HG02642 (cell line): ENCODE data around the gene CNPPD1.

Experiments used
- ATAC-seq: cut with Tn5 transposase; IDR thresholded peaks from one replicate; pipeline ENCODE4 v1.9.1; 2021; ENCODE audit warnings: mild to moderate bottlenecking; ENCODE audit not compliant: unreplicated experiment, poor library complexity

CNPPD1 gene

GRCh38 chr2:219165058-219165911 lies 11.4 kb downstream of the CNPPD1 start:
- no peak for ATAC-seq

- no peak for ATAC-seq
These were observed 13.6 kb downstream of the CNPPD1 start for GRCh38 chr2:219163156-219163555.

- ATAC-seq, result no peak
These were observed 15.6 kb downstream of the CNPPD1 start for GRCh38 chr2:219161097-219161496.

- ATAC-seq, result peak; percentile 86
These were observed 16.3 kb downstream of the CNPPD1 start, which contains the start of gene NHEJ1 for GRCh38 chr2:219160186-219161017. Gene NHEJ1, minus strand, starts transcription at chr2:219160815. Its CDS starts 2,453 bp downstream, at chr2:219158362.

DNA sequence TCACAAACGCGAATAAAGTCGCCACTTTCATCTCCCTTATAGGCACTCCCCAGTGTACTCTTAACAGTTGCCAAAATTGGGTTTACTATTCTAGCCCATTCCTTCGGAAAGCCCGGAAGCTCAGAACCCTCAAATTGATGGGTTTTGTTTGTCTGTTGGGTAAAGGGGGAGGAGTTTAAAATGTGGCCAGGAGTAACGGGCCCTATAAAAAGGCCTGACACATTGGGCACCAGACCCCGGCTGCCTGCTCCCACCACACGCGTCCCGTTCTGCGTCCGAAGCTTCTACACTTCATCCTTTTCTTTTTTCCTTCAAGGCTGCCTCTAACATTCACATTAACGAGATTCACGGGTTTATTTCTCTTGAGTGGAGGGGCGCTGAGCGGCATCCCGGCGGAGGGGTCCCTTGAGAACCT lies 16.9 kb downstream of the CNPPD1 start:
- ATAC-seq, result no peak

DNA sequence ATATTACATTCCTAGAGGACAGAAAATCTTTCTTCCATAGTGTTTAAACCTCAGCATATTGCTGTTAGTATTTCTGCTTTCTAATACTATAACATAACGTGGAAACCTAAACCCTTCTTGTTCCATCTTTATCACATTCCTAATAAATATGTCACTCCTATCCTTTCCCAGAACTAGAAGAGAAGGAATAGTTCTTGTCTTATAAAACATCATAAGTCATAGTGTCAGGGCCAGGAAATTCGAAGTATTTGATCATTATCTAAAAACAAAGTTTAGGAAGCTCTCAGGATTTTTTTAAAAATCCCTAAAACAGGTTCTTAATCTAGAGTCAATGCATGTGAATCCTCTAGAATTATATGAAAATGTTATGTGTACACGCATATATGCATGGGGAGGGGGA lies 18.1 kb downstream of the CNPPD1 start:
- ATAC-seq, result no peak

DNA sequence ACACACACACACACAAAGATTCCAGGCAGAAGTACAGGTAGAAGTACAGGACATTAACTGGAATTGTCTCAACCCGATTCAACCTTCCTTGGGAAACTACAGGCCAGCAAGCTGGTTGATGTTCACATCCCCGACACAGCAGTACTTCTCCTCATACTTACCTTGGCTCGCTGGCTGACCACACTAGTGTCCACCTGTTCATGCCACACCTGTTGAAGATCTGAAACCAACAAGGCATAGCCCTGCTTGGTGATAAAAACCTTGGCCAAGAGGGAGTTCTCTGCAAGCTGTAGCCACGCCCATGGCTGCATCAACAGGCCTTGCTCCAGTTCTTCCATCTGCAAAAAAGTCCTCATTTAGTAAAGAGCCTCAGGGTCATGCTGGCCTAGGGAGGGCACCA lies 18.7 kb downstream of the CNPPD1 start:
- no peak for ATAC-seq

DNA sequence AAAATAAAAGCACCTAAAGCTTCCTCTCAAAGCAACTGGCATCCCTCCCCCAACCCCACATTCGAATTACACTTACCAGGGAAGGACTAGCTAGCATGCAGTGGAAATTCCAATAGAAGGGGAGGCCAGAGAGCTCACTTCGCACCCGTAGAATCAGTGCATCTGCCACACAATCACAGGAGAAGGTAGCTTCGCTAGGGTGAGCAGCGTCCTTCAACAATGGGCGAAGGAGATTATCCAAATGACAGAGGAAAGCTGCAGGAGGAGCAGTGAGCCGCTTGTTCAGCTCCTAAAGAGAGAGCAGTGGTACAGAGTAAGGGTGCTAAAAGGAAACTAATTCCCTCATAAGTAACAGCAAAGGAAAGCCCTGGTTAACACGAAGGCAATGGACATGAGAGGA lies 19.3 kb downstream of the CNPPD1 start:
- no peak for ATAC-seq

GRCh38 chr2:219155054-219155644 lies 21.6 kb downstream of the CNPPD1 start:
- ATAC-seq, result no peak

- ATAC-seq, result no peak
These were observed 27.1 kb downstream of the CNPPD1 start for GRCh38 chr2:219149667-219150066.

GRCh38 chr2:219142329-219142728 lies 34.4 kb downstream of the CNPPD1 start:
- no peak for ATAC-seq

DNA sequence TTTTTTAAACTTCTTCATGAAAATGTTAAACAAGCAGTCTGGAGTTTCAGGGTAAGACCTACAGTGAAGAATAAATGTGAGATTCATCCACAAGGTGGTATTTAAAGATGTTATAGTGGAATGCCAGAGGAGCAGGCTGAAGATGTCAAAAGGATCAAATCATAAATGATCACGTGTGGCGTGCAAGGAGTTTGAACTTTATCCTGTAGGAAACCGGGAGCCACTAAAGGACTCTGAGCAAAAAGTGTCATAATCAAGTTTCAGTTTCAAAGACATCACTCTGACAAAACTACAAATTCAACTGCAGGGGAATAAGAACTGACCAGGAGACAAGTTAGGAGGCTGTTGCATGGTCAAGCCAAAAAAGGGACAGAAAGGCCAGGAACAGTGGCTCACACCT lies 36.0 kb downstream of the CNPPD1 start:
- ATAC-seq, result no peak

- ATAC-seq, result no peak
These were observed 42.7 kb downstream of the CNPPD1 start for GRCh38 chr2:219133976-219134375.

GRCh38 chr2:219131744-219132143 lies 45.0 kb downstream of the CNPPD1 start:
- no peak for ATAC-seq

DNA sequence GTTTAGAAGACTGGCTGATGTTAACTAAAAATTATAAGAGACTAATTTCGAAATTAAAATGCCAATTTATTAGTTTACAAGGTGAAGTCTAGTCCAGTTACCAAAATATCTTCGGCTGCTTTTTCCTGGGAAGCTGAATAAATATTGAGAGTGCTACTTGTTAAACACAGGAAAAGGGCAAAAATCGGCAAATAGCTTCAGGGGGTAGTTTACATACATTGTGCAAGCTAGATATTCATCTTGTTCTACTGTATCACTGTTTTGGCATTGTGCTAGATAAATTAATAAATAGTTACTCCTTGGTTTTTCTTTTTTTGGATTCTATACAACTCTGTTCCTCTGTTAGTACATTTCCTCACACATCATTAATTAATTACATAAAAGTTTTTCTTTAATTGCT lies 45.4 kb downstream of the CNPPD1 start:
- ATAC-seq, result no peak

DNA sequence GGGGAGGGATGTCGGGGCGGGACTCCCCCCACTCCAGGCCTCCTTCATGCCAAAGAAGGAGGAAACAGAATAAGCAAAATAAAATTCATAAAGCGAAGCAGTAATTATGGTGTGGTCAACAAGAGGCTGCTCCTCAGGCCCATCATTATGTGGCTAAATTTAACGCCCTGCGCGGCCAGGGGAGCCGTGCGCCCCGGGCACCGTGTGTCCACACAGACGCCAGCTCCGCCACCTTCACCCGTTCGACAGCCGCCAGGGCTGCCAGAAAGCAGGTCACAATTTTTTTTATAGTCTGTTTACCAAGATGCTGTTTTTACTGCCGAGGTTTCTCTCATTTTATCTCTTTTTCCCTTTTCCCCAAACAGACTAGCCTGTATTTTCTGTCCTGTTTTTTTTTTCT lies 47.1 kb downstream of the CNPPD1 start:
- no peak for ATAC-seq

DNA sequence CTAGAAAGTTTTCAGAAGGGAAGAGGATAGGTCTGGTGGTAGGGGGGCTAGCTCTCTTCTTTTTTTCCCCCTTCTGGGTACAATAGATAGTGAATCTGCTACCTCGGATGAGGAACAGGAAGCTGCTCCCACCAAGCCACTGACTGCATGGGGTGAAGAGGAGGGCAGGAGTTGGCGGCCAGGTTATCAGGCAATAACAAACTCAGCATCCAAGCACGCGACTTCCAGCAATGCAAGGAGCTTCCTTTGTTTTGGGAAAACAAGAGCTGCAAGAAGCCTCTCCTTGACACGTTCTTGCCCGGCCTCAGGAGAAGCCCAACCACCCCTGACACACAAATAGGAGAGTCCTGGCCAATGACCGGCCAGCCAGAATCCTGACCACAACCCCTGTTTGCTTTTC lies 48.3 kb downstream of the CNPPD1 start:
- no peak for ATAC-seq

DNA sequence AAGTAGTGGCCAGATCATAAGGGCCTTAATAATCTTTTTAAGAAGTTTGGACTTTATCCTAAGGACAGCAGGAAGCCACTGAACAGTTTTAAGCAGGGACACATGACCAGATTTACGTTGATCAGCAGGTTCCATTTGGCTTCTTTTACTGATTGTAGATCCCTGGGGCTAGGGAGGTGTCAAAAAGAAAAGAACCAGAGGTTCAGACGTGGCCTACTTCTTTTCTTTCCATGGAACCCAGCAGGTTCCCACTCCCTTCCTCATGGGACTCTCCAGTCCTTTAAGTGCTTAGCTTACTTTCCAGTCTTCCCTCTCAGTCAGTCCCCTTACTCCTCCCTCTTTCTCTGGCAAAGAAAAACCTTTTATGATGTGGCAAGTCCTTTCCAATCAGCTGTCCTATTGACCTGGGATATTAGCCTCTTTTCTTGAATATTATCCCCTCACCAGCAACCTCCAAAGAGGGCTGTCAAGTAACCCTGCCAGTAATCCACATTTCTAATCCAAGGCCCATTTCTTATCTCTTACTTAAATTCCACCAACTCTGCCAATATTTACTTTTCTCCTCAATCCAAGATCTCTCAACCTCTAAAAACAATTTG lies 49.6 kb downstream of the CNPPD1 start:
- no peak for ATAC-seq

DNA sequence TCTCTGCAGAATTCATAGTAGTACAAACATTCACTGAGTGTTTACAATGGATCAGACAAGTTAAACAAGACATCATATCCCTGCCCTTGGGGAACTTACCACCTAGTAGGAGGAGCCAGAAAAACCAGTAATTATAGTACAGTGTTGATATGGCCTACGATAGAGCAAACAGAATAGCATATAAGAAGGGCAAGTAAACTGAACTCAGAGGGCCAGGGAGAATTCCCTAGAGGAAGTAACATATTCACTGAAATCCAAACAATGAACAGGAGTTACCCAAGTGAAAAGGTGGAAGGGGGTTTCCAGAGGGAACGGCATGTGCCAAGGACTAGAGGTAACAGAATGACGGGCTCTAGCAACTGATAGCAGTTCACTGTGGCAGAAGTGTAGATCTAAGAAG lies 50.2 kb downstream of the CNPPD1 start:
- no peak for ATAC-seq

DNA sequence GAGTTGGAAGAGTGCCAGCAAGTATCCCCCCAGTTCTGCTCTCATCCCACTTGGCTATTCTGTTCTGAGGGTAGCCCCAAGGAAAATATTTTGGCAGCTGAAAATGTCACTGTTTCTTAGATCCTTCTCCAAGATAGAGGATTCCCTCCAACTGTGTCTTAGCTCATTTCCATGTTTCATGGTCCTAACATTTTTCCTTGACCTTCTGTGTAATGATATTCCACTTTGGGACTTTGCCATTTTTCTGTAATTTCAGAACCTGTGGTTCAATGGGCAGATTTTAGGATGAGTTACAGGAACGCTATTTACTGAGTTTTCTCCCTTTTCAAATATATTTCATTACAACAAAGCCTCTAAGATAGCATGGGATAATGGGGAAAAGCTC lies 50.8 kb downstream of the CNPPD1 start:
- ATAC-seq, result no peak
